ENCODE results near the gene PLEKHH2. TPM values are rescaled to one million over a fixed set of nuclear protein-coding genes. Genes with fewer than 3 reads are reported as not detected.
"Not testable (repeated sequence)": the region's sequence is repeated elsewhere in the genome, so short reads cannot be mapped to it uniquely, and the experiment has no call there.

Gene PLEKHH2
- 0.29 and 0.40 TPM in 2 replicates for total RNA-seq (2014; rRNA removed; shearing (Covaris generic))
- polyA plus RNA-seq (2015; cell fraction: cytosol; rRNA removed), result 0.56 and 0.81 TPM in 2 replicates
- 3.4 and 5.4 TPM in 2 replicates for polyA plus RNA-seq (2015; cell fraction: nucleus; rRNA removed)

DNA sequence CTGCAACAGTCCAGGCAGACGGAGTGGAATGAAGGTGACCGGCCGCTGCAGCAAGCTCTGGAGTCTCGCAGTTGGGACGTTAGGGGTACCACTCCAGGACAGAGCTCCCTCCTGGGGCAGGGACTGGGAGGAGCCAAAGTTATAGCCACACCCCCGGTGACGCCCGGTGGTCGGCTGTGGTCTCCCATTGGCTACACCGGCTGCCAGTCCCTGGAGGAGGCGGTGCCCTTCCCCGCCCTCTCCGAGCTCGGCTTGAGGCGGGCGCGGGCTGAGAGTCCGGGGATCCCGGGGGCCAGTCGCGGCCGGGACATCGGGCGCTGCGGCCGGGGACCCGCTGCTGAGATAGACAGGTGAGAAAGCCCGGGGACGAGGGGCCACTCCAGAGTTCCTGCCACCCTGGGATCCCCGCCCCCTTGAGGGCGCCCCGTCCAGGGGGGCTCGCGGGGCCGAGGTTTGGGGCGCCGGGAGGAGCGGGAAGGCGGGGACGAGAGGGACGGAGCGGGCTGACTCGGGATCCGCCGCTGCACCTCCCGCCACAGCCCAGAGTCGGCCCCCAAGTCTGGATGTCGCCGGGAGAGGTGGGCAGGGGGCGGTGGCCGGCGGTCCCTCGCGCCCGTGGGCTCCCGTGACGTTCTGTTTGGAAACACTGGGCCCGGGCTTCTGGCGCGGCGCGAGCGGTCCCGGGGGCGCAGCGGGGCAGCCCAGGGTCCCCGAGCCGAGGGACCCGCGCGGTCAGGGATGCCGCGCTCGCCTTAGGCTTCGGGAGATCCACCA is at the start of gene PLEKHH2:
TSS of gene PLEKHH2 (plus strand) at position 231 of the 774 bp plus-strand sequence. CDS start 7,414 bp downstream, outside the sequence.
- peak; percentile 73 for DNase-seq (ENCODE audit: low read depth)

- no peak for DNase-seq (ENCODE audit: low read depth)
Observed at GRCh38 chr2:43592443-43592842, 44.6 kb upstream of the PLEKHH2 start.

DNA sequence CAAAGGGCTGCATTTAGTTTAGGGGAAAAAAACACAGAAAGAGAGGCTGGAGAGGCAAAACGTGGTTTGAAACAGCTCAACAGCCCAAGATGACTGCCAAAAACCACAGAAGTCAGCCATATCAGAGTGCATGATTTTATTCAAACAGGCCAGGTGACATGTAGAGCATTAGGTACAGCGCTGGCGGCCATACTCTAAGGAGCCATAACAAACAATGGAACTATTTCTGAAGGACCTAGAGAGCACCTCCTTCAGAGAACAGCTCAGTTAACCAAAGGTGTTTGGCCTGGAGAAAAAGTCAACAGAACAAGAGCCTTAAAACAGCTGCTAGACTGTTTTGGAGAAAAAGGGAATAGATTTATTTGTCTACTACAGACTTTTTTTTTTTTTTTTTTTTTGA is 43.8 kb upstream of the PLEKHH2 start:
- DNase-seq (ENCODE audit: low read depth), result no peak

DNA sequence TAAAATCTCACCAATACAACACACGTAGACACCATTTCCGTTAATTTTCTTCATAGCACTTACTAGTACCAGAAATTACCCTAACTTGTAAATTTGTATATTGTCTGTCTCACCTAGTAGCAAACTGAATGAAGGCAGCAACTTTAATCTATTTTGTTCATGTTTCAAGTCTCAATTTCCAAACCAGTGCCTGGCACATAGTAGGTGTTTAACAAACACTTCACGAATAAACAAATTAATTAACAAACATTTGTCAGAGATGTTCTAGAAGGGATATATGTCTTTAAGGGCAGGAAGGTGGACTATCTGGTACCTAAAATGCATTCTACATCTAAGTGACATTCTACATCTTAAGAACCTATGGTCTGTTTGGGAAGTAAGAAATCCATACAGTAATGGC is 42.2 kb upstream of the PLEKHH2 start:
- DNase-seq (ENCODE audit: low read depth), result no peak

DNA sequence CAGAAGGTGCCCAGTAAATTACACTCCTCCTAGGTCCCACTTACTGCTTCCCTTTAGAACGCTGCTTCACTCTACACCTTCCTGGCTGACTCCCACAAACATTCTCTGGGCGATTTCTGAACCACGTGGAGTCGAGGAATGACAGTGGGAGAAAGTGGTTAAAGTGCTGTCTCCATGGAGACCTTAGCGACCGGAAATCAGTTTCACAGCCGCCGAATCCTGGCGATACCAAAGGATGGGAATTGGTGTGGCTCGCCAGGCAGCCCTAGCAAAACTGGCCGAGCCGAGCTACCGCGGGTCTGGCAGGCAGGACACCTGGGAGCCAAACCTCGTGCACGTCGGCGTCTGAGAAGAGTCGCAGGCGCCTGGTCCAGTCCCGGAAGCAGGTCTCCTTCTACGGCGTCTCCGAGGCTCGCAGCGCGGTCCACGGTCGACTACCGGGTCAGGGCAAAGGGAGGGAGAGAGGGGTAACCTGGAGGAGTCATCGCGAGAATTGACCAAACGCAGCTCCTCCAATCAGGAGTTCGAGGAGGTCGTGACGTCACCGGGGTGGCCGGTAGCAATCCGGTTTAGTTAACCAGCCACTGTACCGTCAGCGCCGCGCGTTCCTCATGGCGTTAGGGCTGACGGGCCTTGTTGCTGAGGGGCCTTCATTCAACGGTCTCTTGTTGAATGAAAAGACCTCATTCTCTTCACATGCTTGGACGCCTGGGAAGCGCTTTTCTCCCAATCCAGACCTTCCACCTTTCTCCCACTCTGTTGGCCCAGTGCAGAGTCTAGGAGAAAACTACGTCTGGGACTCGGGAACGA is 41.3 kb upstream of the PLEKHH2 start, which contains the start of gene THADA:
TSS of gene THADA (minus strand) at position 436 of the 810 bp plus-strand sequence. CDS start 3,646 bp downstream, outside the sequence.
- peak; percentile 98 for DNase-seq (ENCODE audit: low read depth)

GRCh38 chr2:43600596-43600995 is 36.5 kb upstream of the PLEKHH2 start:
- not testable (repeated sequence) for DNase-seq (ENCODE audit: low read depth)

- DNase-seq (ENCODE audit: low read depth), result no peak
Observed at GRCh38 chr2:43604674-43605073, 32.4 kb upstream of the PLEKHH2 start.

DNA sequence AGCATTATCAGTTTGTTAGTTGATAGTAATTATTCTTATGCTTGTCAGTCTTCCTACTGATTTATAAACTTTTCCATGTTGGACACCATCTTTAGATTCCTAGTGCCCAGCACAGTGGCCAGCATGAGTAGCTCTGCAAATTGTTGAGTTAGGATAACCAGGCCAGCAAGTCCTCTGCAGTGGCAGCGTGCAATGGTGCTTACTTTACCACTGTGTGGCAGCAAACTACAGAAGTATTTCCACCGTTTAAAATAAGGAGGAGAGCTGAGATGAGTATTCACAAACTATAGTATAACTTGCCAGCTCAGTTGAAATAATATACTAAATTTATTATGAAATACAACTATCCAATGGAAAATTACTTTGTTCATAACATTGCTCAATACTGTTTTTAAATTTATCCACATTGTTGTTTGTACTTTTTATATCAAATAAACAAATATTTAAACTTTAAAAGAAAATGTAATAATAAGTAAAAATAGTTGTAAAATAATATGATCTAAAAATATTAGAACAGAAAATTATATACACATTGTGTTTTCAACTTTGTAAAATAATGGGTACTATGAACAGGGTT is 31.9 kb upstream of the PLEKHH2 start:
- DNase-seq (ENCODE audit: low read depth), result peak; percentile 39

DNA sequence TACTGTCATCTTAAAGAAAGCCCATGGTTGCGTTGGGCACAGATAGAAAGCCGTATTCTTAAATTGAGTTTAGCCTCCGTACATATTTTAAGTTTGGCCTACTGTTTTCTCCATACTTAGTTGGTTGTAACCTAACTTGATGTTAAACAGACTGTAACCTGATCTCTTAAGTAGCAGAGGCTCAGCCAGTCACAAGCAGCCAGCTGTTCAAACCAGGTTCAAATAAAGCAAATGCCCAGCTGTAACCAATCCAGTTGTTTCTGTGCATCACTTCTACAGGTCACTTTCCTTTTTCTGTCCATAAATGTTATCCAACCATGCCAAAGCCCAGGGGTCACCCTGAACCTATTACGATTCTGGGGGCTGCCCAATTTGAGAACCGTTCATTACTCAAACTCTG is 31.2 kb upstream of the PLEKHH2 start:
- DNase-seq (ENCODE audit: low read depth), result peak; percentile 12

DNA sequence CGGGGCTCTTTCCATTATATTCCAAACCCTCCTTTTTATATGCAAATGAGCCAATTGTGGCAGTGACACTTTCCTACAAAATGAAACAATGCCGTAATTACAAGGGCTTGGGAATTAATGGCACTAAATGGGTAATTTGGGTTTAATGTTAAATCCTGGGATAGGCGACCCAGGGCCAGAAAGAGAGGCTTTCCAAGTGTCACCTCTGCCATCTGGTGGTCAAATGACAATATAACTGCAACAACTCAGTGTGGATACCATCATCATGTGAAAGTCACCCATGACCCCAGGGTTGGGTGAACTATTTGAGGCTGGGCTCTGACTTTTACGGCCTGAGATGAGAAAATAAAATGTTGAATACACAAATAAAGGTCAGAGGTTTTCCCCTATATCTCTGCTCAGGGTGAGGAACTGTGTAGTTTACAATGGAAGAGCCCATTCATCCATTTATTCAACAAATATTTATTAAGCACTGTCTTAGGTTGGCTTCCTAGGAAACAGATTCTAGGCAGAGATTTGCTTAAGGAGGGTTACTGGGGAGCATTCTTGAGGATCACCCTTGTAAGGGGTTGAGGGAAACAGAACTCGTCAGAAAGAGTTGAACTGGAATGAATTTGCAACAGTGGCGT is 27.7 kb upstream of the PLEKHH2 start:
- peak; percentile 32 for DNase-seq (ENCODE audit: low read depth)

- no peak for DNase-seq (ENCODE audit: low read depth)
Observed at GRCh38 chr2:43610361-43610760, 26.7 kb upstream of the PLEKHH2 start.

DNA sequence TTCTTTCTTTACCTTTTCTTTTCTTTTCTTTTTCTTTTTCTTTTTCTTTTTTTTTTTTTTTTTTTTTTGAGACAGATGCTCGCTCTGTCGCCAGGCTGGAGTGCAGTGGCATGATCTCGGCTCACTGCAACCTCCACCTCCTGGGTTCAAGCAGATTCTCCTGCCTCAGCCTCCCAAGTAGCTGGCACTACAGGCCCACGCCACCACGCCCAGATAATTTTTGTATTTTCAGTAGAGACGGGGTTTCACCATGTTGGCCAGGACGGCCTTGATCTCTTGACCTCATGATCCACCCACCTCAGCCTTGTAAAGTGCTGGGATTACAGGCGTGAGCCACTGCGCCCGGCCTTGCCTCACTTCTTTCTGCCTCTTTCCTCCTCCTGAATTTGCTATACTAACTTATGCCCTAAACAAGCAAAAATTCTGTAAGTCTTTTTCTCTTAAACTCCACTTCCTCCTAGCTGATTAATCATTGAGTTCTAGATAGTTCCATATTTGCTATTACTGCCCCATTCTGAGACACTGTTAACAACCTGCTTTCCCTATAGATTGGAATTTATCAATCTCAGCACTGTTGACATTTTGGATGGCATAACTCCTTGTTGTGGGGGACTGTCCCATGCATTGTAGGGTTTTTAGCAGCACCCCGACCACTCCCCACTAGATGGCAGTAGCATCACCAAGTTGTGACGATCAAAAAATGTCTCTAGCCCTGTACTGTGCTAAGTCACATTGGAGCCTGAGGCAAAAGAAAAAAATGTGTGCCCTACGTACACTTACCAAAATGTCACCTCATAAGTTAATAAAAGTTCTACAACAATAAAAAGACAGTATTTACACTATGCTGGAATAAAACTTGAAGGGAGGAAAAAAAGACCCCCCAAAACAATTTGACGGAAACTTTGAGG is 24.8 kb upstream of the PLEKHH2 start:
- DNase-seq (ENCODE audit: low read depth), result peak; percentile 67

DNA sequence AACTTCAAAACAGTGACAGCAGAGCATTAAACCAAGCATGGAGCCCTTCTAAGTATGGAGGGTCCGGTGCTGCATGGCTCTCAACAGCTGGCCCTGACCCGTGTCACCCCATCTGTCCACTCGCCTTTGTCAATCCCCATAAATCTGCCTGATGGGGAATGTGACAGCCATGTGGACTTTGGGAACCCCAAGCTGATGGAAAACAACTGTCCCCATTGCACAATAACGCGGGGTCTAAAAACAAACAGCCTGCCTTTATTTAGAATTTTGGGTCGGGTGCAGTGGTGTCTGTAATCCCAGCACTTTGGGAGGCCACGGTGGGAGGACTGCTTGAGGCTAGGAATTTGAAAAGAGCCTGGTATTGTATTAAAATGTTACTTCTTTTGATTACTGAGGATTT is 24.1 kb upstream of the PLEKHH2 start:
- DNase-seq (ENCODE audit: low read depth), result no peak

GRCh38 chr2:43616967-43617680 is 19.9 kb upstream of the PLEKHH2 start:
- no peak for DNase-seq (ENCODE audit: low read depth)

DNA sequence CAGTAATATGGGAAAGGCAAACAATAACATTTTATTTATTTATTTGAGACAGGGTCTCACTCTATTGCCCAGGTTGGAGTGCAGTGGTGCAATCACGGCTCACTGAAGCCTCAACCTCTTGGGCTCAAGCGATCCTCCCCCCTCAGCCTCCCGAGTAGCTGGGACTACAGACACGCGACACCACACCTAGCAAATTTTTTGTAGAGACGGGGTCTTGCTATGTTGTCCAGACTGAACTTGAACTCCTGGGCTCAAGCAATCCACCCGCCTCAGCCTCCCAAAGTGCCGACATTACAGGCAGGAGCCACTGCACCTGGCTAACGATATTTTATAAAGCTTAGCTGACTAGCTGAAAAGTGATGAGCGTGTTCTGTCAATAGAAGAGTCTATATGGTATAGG is 17.5 kb upstream of the PLEKHH2 start:
- no peak for DNase-seq (ENCODE audit: low read depth)

GRCh38 chr2:43622931-43623451 is 14.1 kb upstream of the PLEKHH2 start:
- DNase-seq (ENCODE audit: low read depth), result no peak

DNA sequence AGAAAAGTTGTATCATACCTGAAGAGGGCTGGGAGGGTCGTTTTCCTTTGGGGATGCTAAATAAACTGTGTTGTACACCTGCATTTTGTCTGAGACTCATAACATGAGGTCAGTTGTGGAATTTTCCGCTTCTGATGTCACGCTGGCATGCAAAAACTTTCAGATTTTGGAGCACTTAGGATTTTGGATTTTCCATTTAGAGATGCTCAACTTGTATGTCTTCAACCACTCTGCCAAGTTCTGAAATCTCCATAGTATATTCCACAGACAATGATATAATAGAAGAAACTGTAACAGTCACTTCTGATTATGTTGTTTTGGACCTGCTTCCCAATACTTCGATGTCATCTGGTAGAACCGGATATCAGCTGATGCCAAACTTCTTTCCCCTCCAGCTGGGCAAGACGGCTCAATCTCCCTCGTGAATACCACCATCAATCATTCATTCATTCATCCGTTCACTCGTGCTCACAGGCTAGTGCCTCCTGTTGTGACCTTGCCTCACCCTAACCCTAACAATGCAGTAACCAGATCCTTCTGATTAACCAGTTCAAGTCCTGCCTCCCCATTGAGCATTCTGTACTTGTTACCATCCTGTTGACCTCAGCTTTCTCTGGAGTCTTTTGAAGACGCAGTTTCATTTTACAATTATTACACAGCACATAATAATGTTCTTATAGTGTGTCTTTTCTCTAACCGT is 5.3 kb upstream of the PLEKHH2 start:
- DNase-seq (ENCODE audit: low read depth), result no peak

- DNase-seq (ENCODE audit: low read depth), result peak; percentile 48
Observed at GRCh38 chr2:43634604-43635306, 2.3 kb upstream of the PLEKHH2 start.
